Esophagus muscularis mucosa (tissue), 4 donors: ENCODE data around the gene DSCAM. TPM values are rescaled to one million over a fixed set of nuclear protein-coding genes. Genes with fewer than 3 reads are reported as not detected.

Experiments used
- DNase-seq: peaks from one replicate; pipeline ENCODE4 v3.0.0-alpha.2; 2017; ENCODE audit errors: extremely low spot score
- H3K27ac ChIP-seq, 4 donors: fragments of 200-600 bp; sonication (generic); replicated peaks in 1 of 4; 1 replicate in 3 of 4; 2 replicates in 1 of 4; pipeline ENCODE4 v1.5.1; 2016 to 2019; ENCODE audit warnings: mild to moderate bottlenecking in 1 of 4
- H3K27me3 ChIP-seq, 4 donors: fragments of 200-600 bp; sonication (generic); one replicate each; pipeline versions ENCODE4 v1.5.1 to v1.6.0; 2016 to 2019
- H3K36me3 ChIP-seq, 4 donors: fragments of 200-600 bp; sonication (generic); one replicate each; pipeline ENCODE4 v1.5.1; 2016 to 2019
- H3K4me1 ChIP-seq, 4 donors: fragments of 200-600 bp; sonication (generic); one replicate each; pipeline ENCODE4 v1.5.1; 2016 to 2019
- H3K4me3 ChIP-seq, 4 donors: fragments of 200-600 bp; sonication (generic); 1 replicate in 2 of 4; 2 replicates in 2 of 4; pipeline ENCODE4 v1.5.1; 2016 to 2019; ENCODE audit warnings: mild to moderate bottlenecking in 4 of 4, moderate library complexity in 1 of 4
- H3K9me3 ChIP-seq, 4 donors: fragments of 200-600 bp; sonication (generic); 1 replicate in 3 of 4; 2 replicates in 1 of 4; pipeline ENCODE4 v1.5.1; 2016 to 2019
- CTCF ChIP-seq, 3 experiments: fragments of 200-600 bp in 2 of 3; fragments of 450-650 bp in 1 of 3; sonication (generic) in 2 of 3; IDR thresholded peaks; one replicate each; pipeline ENCODE4 v1.5.1; 2017 to 2019; ENCODE audit warnings: antibody characterized with exemption in 3 of 3, mild to moderate bottlenecking in 2 of 3, moderate library complexity in 1 of 3
- EP300 ChIP-seq: sonication (generic); formaldehyde crosslinking; IDR thresholded peaks from one replicate; pipeline ENCODE4 v1.6.1; 2017; ENCODE audit warnings: antibody characterized with exemption
- POLR2A ChIP-seq: fragments of 450-650 bp; IDR thresholded peaks from one replicate; pipeline ENCODE4 v1.6.1; 2017; ENCODE audit warnings: antibody characterized with exemption, moderate library complexity, mild to moderate bottlenecking, low read depth
- POLR2AphosphoS5 ChIP-seq, 2 donors: sonication (generic); formaldehyde crosslinking; IDR thresholded peaks; one replicate each; pipeline ENCODE4 v1.6.1; 2017; ENCODE audit warnings: antibody characterized with exemption in 2 of 2
- WGBS: methylation state at CpG from one replicate; pipeline ENCODE4 v1.1.5; 2018; 5-methylcytosine and 5-hydroxymethylcytosine counted together
- intact Hi-C: fragments of 100-400 bp; cut with DNase I; formaldehyde crosslinking; loops from one replicate; pipeline ENCODE4 v1.15.1; 2023
- total RNA-seq, 4 donors: library from RNA; depleted of rRNA; stranded (reverse); fragments of >200 nt; gene quantifications; one replicate each; pipeline versions ENCODE4 v1.1.0 to v1.2.1, GENCODE V29; 2016

DSCAM gene
- total RNA-seq, 4 donors from 2014 or later = 0.06 to 0.42 (median 0.17) TPM; not detected in 1

- WGBS = 76% methylated on average over 9 of the region's 9 CpGs
- TF ChIP-seq EP300 (no peak), CTCF (IDR thresholded peaks at IDR 0.05) (no peak), POLR2AphosphoS5 (IDR thresholded peaks at IDR 0.05) (no peak), POLR2A (no peak)
Observed at GRCh38 chr21:40640266-40640789, 206.6 kb downstream of the DSCAM start.

GRCh38 chr21:40639616-40640194, 207.3 kb downstream of the DSCAM start:
- no peaks in the 10 kb centered on the region for H3K36me3 ChIP-seq
- intact Hi-C loops = no loop called here
- no peaks in the 10 kb centered on the region for H3K4me1 ChIP-seq
- H3K27ac ChIP-seq = no peak overlapping the region
- WGBS = 75% methylated on average over 6 of the region's 6 CpGs
- TF ChIP-seq POLR2AphosphoS5 (IDR thresholded peaks at IDR 0.05) = no peak
- no peak for TF ChIP-seq EP300
- TF ChIP-seq CTCF (IDR thresholded peaks at IDR 0.05) = no peak
- TF ChIP-seq POLR2A = no peak
- no peak overlapping the region for H3K4me3 ChIP-seq
- H3K9me3 ChIP-seq = peaks cover 0 to 9% (median 6%) of the 10 kb centered on the region in 4 donors
- H3K27me3 ChIP-seq = peaks cover 0 to 6% (median 0%) of the 10 kb centered on the region in 4 donors
- no peak for DNase-seq

More at GRCh38 chr21:40640266-40640789, 206.6 kb downstream of the DSCAM start:
- H3K4me1 ChIP-seq = no peaks in the 10 kb centered on the region
- peaks cover 0 to 9% (median 6%) of the 10 kb centered on the region in 4 donors for H3K9me3 ChIP-seq
- H3K27me3 ChIP-seq = peaks cover 0 to 6% (median 0%) of the 10 kb centered on the region in 4 donors
- intact Hi-C loops = no loop called here
- no peak overlapping the region for H3K4me3 ChIP-seq
- H3K36me3 ChIP-seq = no peaks in the 10 kb centered on the region
- no peak for DNase-seq
- H3K27ac ChIP-seq = no peak overlapping the region

- no peaks in the 10 kb centered on the region for H3K4me1 ChIP-seq
- no peak for DNase-seq
- H3K9me3 ChIP-seq = no peaks in the 10 kb centered on the region
- H3K36me3 ChIP-seq = no peaks in the 10 kb centered on the region
- peaks cover 0 to 6% (median 0%) of the 10 kb centered on the region in 4 donors for H3K27me3 ChIP-seq
- intact Hi-C loops = no loop called here
- no peak overlapping the region for H3K4me3 ChIP-seq
- no peak overlapping the region for H3K27ac ChIP-seq
- 81% methylated on average over 17 of the region's 17 CpGs for WGBS
- TF ChIP-seq CTCF (IDR thresholded peaks at IDR 0.05) (no peak), EP300 (no peak), POLR2A (no peak), POLR2AphosphoS5 (IDR thresholded peaks at IDR 0.05) (no peak)
Observed at GRCh38 chr21:40638466-40639251, 208.3 kb downstream of the DSCAM start.

GRCh38 chr21:40636026-40636425, 210.9 kb downstream of the DSCAM start:
- 86% methylated on average over 9 of the region's 9 CpGs for WGBS
- Histone ChIP-seq H3K4me1 (no peaks in the 10 kb centered on the region), H3K27me3 (peaks cover 0 to 6% (median 0%) of the 10 kb centered on the region in 4 donors), H3K4me3 (no peak overlapping the region), H3K36me3 (no peaks in the 10 kb centered on the region), H3K27ac (no peak overlapping the region), H3K9me3 (no peaks in the 10 kb centered on the region)
- intact Hi-C loops = no loop called here
- TF ChIP-seq POLR2AphosphoS5 (IDR thresholded peaks at IDR 0.05) = no peak
- TF ChIP-seq CTCF (IDR thresholded peaks at IDR 0.05) = no peak
- TF ChIP-seq POLR2A = no peak
- no peak for TF ChIP-seq EP300
- DNase-seq = no peak
